Tibial nerve (tissue), 4 donors: ENCODE results near the gene RAPGEF2.

Experiments
- EP300 ChIP-seq, 2 donors: sonication (generic); formaldehyde crosslinking; IDR thresholded peaks; one replicate each; pipeline ENCODE4 v1.6.1; 2017; ENCODE audit warnings: antibody characterized with exemption in 2 of 2, mild to moderate bottlenecking in 1 of 2
- POLR2A ChIP-seq, 2 donors: fragments of 450-650 bp; IDR thresholded peaks; one replicate each; pipeline ENCODE4 v1.6.1; 2017; ENCODE audit warnings: antibody characterized with exemption in 2 of 2, mild to moderate bottlenecking in 2 of 2, moderate library complexity in 2 of 2
- TF ChIP-seq, protein P1 (sequence below), 5 experiments: fragments of 200-600 bp in 3 of 5; fragments of 450-650 bp in 2 of 5; sonication (generic) in 3 of 5; IDR thresholded peaks; one replicate each; pipeline ENCODE4 v1.5.1; 2016 to 2019; ENCODE audit warnings: antibody characterized with exemption in 5 of 5, mild to moderate bottlenecking in 3 of 5, moderate library complexity in 2 of 5

DNA sequence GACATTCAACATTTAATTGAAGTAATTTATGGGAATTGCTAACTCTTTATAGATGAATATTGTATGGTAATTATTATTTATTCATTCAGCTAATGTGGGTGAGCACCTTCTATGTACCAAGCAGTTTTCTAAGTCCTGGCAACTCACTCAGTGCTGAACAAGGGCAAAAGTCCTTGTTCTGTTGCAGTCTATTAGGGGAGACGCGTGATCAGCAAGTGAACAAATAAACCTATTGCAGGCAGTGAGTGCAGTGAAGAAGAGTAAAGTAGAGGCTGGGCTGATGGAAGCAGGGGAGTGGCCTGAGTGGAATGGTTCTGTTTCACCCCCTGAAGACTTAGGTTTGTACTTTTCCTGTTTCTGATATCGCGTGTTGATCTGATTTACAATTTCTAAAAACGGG is 214.3 kb downstream of the RAPGEF2 start:
- TF ChIP-seq, protein P1, sequence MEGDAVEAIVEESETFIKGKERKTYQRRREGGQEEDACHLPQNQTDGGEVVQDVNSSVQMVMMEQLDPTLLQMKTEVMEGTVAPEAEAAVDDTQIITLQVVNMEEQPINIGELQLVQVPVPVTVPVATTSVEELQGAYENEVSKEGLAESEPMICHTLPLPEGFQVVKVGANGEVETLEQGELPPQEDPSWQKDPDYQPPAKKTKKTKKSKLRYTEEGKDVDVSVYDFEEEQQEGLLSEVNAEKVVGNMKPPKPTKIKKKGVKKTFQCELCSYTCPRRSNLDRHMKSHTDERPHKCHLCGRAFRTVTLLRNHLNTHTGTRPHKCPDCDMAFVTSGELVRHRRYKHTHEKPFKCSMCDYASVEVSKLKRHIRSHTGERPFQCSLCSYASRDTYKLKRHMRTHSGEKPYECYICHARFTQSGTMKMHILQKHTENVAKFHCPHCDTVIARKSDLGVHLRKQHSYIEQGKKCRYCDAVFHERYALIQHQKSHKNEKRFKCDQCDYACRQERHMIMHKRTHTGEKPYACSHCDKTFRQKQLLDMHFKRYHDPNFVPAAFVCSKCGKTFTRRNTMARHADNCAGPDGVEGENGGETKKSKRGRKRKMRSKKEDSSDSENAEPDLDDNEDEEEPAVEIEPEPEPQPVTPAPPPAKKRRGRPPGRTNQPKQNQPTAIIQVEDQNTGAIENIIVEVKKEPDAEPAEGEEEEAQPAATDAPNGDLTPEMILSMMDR (IDR thresholded peaks at IDR 0.05) = no peak
- no peak for TF ChIP-seq POLR2A (IDR thresholded peaks at IDR 0.05)
- TF ChIP-seq EP300 (IDR thresholded peaks at IDR 0.05) = no peak
